C4-2B (cell line): ENCODE data around the gene ASH1L.

Source experiments
- CTCF ChIP-seq: fragments of 450-650 bp; conservative IDR thresholded peaks from 2 replicates; pipeline ENCODE4 v1.5.1; 2017; ENCODE audit warnings: mild to moderate bottlenecking
- ZFX ChIP-seq: fragments of 450-650 bp; IDR thresholded peaks from 2 replicates; pipeline ENCODE4 v1.6.1; 2017

- no peak for TF ChIP-seq CTCF
- TF ChIP-seq ZFX = no peak
These were observed 244.5 kb downstream of the ASH1L start for GRCh38 chr1:155318082-155318481.
